ENCODE results near the gene IL16. TPM values are rescaled to one million over a fixed set of nuclear protein-coding genes. Genes with fewer than 3 reads are reported as not detected.

The IL16 gene
- total and polyA plus RNA-seq, 2 donors (not counting 1 experiment from before 2014, with no cell fraction given) = 181 to 287 TPM

- Mint-ChIP-seq H3K4me1 (no peaks in the 10 kb centered on the region), H3K27ac (no peak overlapping the region), H3K4me3 (no peak overlapping the region), H3K9me3 (ENCODE audit: insufficient read depth) (no peaks in the 10 kb centered on the region), H3K27me3 (peaks cover 44% of the 10 kb centered on the region)
- Histone ChIP-seq H3K4me3 (ENCODE audit: control extremely low read depth in 1 of 5, extremely low read depth in 1 of 5, insufficient read depth in 1 of 5, low read depth in 2 of 5, low read length in 4 of 5) (no peak overlapping the region), H3K4me1 (ENCODE audit: control insufficient read depth in 2 of 2, insufficient read depth in 2 of 2, low read length in 2 of 2) (no peaks in the 10 kb centered on the region), H2AFZ (ENCODE audit: insufficient read depth, low read depth, low read length, poor library complexity, severe bottlenecking) (no peak overlapping the region), H3K9me3 (ENCODE audit: control extremely low read depth in 1 of 3, control insufficient read depth in 2 of 3, insufficient read depth in 1 of 3, low read length in 2 of 3) (no peaks in the 10 kb centered on the region), H3K27ac (ENCODE audit: low read length in 2 of 2) (no peak overlapping the region), H3K79me2 (ENCODE audit: control insufficient read depth, insufficient read depth, low read length) (no peaks in the 10 kb centered on the region), H3K4me2 (replicated peaks; ENCODE audit: low read depth, low read length, poor library complexity, severe bottlenecking) (no peak overlapping the region), H3K9ac (ENCODE audit: low read length) (no peak overlapping the region), H4K20me1 (ENCODE audit: control insufficient read depth, insufficient read depth, low read length, poor library complexity, severe bottlenecking) (no peaks in the 10 kb centered on the region), H3K27me3 (replicated peaks in 1 of 4; ENCODE audit: control extremely low read depth in 1 of 4, control insufficient read depth in 3 of 4, insufficient read depth in 4 of 4, low read length in 3 of 4) (peaks cover 0 to 14% (median 2%) of the 10 kb centered on the region in 4 experiments), H3K36me3 (replicated peaks in 1 of 2; ENCODE audit: control extremely low read depth in 1 of 2, control insufficient read depth in 1 of 2, extremely low read depth in 1 of 2, insufficient read depth in 2 of 2, low read length in 1 of 2) (no peaks in the 10 kb centered on the region)
- ChIA-PET CTCF (no interaction called here), POLR2A (no interaction called here)
- intact Hi-C loops (cut with micrococcal nuclease) = no loop called here
- TF ChIP-seq EZH2 (IDR thresholded peaks at IDR 0.05; ENCODE audit: borderline replicate concordance, insufficient read depth, low read depth, low read length, poor library complexity, severe bottlenecking) (no peak), CTCF (IDR thresholded peaks at IDR 0.05) (no peak)
- WGBS (ENCODE audit: insufficient coverage) = 72% methylated on average over 2 of the region's 5 CpGs
- DNase-seq = no peak
- no peak for ATAC-seq (ENCODE audit: low read depth)
Measured at GRCh38 chr15:81185631-81186295, 10.9 kb upstream of the IL16 start.

GRCh38 chr15:81188354-81188753 lies 8.3 kb upstream of the IL16 start:
- TF ChIP-seq EZH2 (IDR thresholded peaks at IDR 0.05; ENCODE audit: borderline replicate concordance, insufficient read depth, low read depth, low read length, poor library complexity, severe bottlenecking) (no peak), CTCF (IDR thresholded peaks at IDR 0.05) (no peak)
- H4K20me1 ChIP-seq (ENCODE audit: control insufficient read depth, insufficient read depth, low read length, poor library complexity, severe bottlenecking) = no peaks in the 10 kb centered on the region
- intact Hi-C loops (cut with micrococcal nuclease) = no loop called here
- no peak overlapping the region for H3K9ac ChIP-seq (ENCODE audit: low read length)
- H3K36me3 ChIP-seq (replicated peaks in 1 of 2; ENCODE audit: control extremely low read depth in 1 of 2, control insufficient read depth in 1 of 2, extremely low read depth in 1 of 2, insufficient read depth in 2 of 2, low read length in 1 of 2) = no peaks in the 10 kb centered on the region
- no peak overlapping the region for H3K4me2 ChIP-seq (replicated peaks; ENCODE audit: low read depth, low read length, poor library complexity, severe bottlenecking)
- no peak for ATAC-seq (ENCODE audit: low read depth)
- Mint-ChIP-seq H3K4me1 (no peaks in the 10 kb centered on the region), H3K27me3 (peaks cover 46% of the 10 kb centered on the region), H3K9me3 (ENCODE audit: insufficient read depth) (no peaks in the 10 kb centered on the region), H3K27ac (no peak overlapping the region), H3K4me3 (no peak overlapping the region)
- WGBS (ENCODE audit: insufficient coverage) = 100% methylated on average over 1 of the region's 8 CpGs
- no peak overlapping the region for H3K27ac ChIP-seq (ENCODE audit: low read length in 2 of 2)
- POLR2A ChIA-PET = no interaction called here
- DNase-seq = no peak
- no peaks in the 10 kb centered on the region for H3K9me3 ChIP-seq (ENCODE audit: control extremely low read depth in 1 of 3, control insufficient read depth in 2 of 3, insufficient read depth in 1 of 3, low read length in 2 of 3)
- no peaks in the 10 kb centered on the region for H3K4me1 ChIP-seq (ENCODE audit: control insufficient read depth in 2 of 2, insufficient read depth in 2 of 2, low read length in 2 of 2)
- H2AFZ ChIP-seq (ENCODE audit: insufficient read depth, low read depth, low read length, poor library complexity, severe bottlenecking) = no peak overlapping the region
- CTCF ChIA-PET = interaction anchor here (1.5 kb wide), 1 partner anchor 78 kb away, joined by 6 read pairs; no protein-coding TSS in a partner anchor
- H3K27me3 ChIP-seq (replicated peaks in 1 of 4; ENCODE audit: control extremely low read depth in 1 of 4, control insufficient read depth in 3 of 4, insufficient read depth in 4 of 4, low read length in 3 of 4) = peaks cover 0 to 14% (median 0%) of the 10 kb centered on the region in 4 experiments
- no peak overlapping the region for H3K4me3 ChIP-seq (ENCODE audit: control extremely low read depth in 1 of 5, extremely low read depth in 1 of 5, insufficient read depth in 1 of 5, low read depth in 2 of 5, low read length in 4 of 5)
- no peaks in the 10 kb centered on the region for H3K79me2 ChIP-seq (ENCODE audit: control insufficient read depth, insufficient read depth, low read length)
